Uterus (tissue), 2 donors: ENCODE results near the gene RHBG.
"Not testable (repeated sequence)": the region's sequence is repeated elsewhere in the genome, so short reads cannot be mapped to it uniquely, and the experiment has no call there.

ENCODE experiments used
- CTCF ChIP-seq, 4 experiments: fragments of 200-600 bp in 2 of 4; fragments of 450-650 bp in 2 of 4; sonication (generic) in 2 of 4; IDR thresholded peaks; one replicate each; pipeline ENCODE4 v1.5.1; 2016 to 2019; ENCODE audit warnings: antibody characterized with exemption in 4 of 4, mild to moderate bottlenecking in 2 of 4, moderate library complexity in 1 of 4
- POLR2A ChIP-seq, 2 donors: fragments of 450-650 bp; IDR thresholded peaks; one replicate each; pipeline ENCODE4 v1.6.1; 2016; ENCODE audit warnings: antibody characterized with exemption in 2 of 2, mild to moderate bottlenecking in 1 of 2, moderate library complexity in 1 of 2

DNA sequence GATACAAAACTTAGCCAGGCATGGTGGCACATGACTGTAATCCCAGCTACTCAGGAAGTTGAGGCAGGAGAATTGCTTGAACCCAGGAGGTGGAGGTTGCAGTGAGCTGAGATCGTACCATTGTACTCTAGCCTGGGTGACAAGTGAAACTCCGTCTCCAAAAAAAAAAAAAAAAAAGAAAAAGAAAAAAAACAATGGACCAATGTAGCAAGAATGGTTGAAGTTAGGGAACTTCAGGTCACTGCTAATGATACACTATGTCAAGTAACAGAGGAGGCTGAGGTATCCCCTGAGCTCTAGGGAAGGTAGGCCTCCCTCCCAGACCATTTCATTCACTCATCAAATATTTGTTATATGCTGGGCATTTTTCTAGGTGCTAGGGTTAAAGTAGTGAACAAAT lies 23.0 kb upstream of the RHBG start:
- TF ChIP-seq CTCF, POLR2A (IDR thresholded peaks at IDR 0.05): not testable (repeated sequence)
